ENCODE data around the gene DCP1A.

- TF ChIP-seq TAF1 (IDR thresholded peaks at IDR 0.05; ENCODE audit: borderline replicate concordance, low read depth, low read length) = no peak
- TF ChIP-seq POLR2AphosphoS5 (IDR thresholded peaks at IDR 0.05; ENCODE audit: low read depth, low read length) = no peak
Observed at GRCh38 chr3:53346514-53346913, 829 bp downstream of the DCP1A start.
